Measurements from ENCODE around the gene PRIM1. TPM values are rescaled to one million over a fixed set of nuclear protein-coding genes. Genes with fewer than 3 reads are reported as not detected.

The PRIM1 gene
- total and polyA plus RNA-seq, 9 donors: 5.7 to 12.5 (median 7.8) TPM

DNA sequence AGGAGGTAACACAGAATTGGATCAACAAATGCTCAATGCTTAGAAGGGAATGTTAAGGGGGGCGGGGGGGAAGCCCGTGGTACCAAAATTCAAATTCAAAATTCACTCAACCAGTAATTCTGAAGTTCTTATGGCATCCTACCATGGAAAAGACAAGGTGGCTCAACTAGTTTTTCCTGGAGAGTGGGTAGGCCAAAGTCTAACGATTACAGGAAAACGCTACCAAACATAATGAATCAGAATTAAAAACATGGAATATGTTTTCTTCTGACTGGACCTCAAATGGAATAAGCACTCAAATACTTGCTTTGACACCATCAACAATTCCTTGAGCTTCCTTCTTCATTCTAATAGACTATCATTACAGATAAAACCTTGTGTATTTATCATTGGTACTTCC is 29.3 kb downstream of the PRIM1 start:
- H3K4me3 ChIP-seq: no peak overlapping the region
- no peaks in the 10 kb centered on the region for H3K36me3 ChIP-seq
- intact Hi-C loops (cut with DNase I): loop anchor here in 1 of 4 donors (5.0 kb wide), 1 partner anchor 36 kb away; the partner anchor contains the start of gene PTGES3
- H3K9me3 ChIP-seq: no peaks in the 10 kb centered on the region
- 24 to 60% (median 39%) methylated on average over 4 of the region's 4 CpGs for WGBS, 3 donors
- H3K27ac ChIP-seq: no peak overlapping the region
- peaks cover 20% of the 10 kb centered on the region for H3K4me1 ChIP-seq (ENCODE audit: insufficient read depth)
- no peaks in the 10 kb centered on the region for H3K27me3 ChIP-seq
- TF ChIP-seq EP300 (IDR thresholded peaks at IDR 0.05) (no peak), POLR2A (IDR thresholded peaks at IDR 0.05) (no peak)
- TF ChIP-seq, protein P1, sequence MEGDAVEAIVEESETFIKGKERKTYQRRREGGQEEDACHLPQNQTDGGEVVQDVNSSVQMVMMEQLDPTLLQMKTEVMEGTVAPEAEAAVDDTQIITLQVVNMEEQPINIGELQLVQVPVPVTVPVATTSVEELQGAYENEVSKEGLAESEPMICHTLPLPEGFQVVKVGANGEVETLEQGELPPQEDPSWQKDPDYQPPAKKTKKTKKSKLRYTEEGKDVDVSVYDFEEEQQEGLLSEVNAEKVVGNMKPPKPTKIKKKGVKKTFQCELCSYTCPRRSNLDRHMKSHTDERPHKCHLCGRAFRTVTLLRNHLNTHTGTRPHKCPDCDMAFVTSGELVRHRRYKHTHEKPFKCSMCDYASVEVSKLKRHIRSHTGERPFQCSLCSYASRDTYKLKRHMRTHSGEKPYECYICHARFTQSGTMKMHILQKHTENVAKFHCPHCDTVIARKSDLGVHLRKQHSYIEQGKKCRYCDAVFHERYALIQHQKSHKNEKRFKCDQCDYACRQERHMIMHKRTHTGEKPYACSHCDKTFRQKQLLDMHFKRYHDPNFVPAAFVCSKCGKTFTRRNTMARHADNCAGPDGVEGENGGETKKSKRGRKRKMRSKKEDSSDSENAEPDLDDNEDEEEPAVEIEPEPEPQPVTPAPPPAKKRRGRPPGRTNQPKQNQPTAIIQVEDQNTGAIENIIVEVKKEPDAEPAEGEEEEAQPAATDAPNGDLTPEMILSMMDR (IDR thresholded peaks at IDR 0.05): no peak
- no peak for DNase-seq

DNA sequence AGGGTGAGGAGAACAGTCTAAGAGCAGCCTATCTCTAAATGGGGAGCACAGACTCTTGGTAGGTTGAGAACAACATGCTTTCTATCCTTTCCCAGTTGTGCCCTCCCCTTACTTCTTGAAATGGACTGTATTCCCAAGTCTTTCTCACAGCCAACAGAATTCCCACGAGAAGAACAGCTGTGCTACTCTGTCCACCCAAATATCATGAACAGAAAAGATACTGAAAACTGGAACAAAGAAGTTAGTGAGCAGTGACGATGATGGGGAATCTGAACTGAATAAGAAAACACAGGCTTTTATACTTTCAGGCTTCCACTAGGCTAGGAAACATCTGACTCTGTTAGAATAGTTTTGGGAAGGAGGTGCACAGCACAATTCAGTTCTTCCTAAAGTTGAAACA is 30.4 kb downstream of the PRIM1 start:
- Histone ChIP-seq H3K27me3 (no peaks in the 10 kb centered on the region), H3K4me1 (ENCODE audit: insufficient read depth) (peaks cover 20% of the 10 kb centered on the region), H3K9me3 (no peaks in the 10 kb centered on the region), H3K27ac (no peak overlapping the region), H3K36me3 (no peaks in the 10 kb centered on the region), H3K4me3 (no peak overlapping the region)
- 10 to 24% (median 14%) methylated on average over 2 of the region's 2 CpGs for WGBS, 3 donors
- intact Hi-C loops (cut with DNase I): loop anchor here in 1 of 4 donors (5.0 kb wide), 1 partner anchor 34 kb away; the partner anchor contains the start of gene PTGES3
- TF ChIP-seq EP300 (IDR thresholded peaks at IDR 0.05) (no peak), POLR2A (IDR thresholded peaks at IDR 0.05) (no peak)
- TF ChIP-seq, protein P1 (IDR thresholded peaks at IDR 0.05): no peak
- no peak for DNase-seq

DNA sequence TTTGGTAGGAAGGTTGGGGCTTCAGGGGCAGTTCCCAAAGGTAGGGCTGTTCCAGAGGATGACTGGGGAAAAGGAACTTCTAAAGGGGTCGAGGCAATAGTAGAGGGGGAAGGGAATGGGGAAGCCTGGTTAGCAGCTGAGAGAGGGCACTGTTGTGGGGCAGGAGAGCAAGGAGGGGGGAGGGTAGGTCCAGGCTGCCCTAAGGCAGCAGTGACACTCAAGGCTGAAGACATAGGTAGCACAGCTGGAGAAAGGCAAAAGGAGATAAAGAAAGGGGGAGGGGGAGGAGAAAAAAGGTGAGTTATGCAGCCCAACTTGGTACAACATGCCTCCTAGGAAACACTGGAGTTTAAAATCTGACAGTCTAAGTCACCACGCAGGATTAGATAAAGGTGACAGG is 30.9 kb downstream of the PRIM1 start:
- Histone ChIP-seq H3K9me3 (no peaks in the 10 kb centered on the region), H3K4me1 (ENCODE audit: insufficient read depth) (peaks cover 20% of the 10 kb centered on the region), H3K4me3 (no peak overlapping the region), H3K36me3 (no peaks in the 10 kb centered on the region), H3K27me3 (no peaks in the 10 kb centered on the region), H3K27ac (no peak overlapping the region)
- TF ChIP-seq, protein P1 (IDR thresholded peaks at IDR 0.05): no peak
- TF ChIP-seq POLR2A (IDR thresholded peaks at IDR 0.05): no peak
- 46 to 72% (median 49%) methylated on average over 2 of the region's 2 CpGs for WGBS, 3 donors
- intact Hi-C loops (cut with DNase I): loop anchor here in 1 of 4 donors (5.0 kb wide), 1 partner anchor 34 kb away; the partner anchor contains the start of gene PTGES3
- peak in 1 of 5 donors; percentile 8 for DNase-seq

DNA sequence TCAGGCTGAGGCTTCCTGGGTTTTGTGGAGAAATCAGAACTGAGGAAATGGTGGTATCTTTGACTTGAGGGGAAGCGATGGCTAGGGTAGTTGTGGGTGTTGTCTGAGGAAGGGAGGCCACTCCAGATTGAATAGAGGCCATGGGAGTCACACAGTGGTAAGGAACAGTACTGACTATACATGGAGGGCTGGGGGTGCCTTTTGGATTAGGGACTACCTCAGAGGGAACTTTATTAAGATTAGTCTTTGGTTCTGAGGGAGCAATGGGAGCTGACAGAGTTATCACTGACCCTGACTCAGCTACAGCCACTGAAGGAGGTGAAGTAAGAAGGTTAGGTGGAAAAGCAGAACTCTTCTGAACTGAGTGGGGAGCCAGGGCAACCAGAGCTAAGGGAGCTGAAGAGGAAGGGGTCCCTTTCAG is 31.4 kb downstream of the PRIM1 start:
- no peaks in the 10 kb centered on the region for H3K9me3 ChIP-seq
- DNase-seq: peak in 1 of 5 donors; percentile 7
- H3K27me3 ChIP-seq: no peaks in the 10 kb centered on the region
- no peak overlapping the region for H3K27ac ChIP-seq
- 42 to 90% (median 88%) methylated on average over 1 of the region's 1 CpG for WGBS, 3 donors
- TF ChIP-seq EP300 (IDR thresholded peaks at IDR 0.05) (no peak), POLR2A (IDR thresholded peaks at IDR 0.05) (no peak)
- TF ChIP-seq, protein P1 (IDR thresholded peaks at IDR 0.05): no peak
- H3K36me3 ChIP-seq: no peaks in the 10 kb centered on the region
- intact Hi-C loops (cut with DNase I): loop anchor here in 1 of 4 donors (5.0 kb wide), 1 partner anchor 33 kb away; the partner anchor contains the start of gene PTGES3
- H3K4me3 ChIP-seq: no peak overlapping the region
- peaks cover 20% of the 10 kb centered on the region for H3K4me1 ChIP-seq (ENCODE audit: insufficient read depth)
